ENCODE results near the gene MVB12B. TPM values are rescaled to one million over a fixed set of nuclear protein-coding genes. Genes with fewer than 3 reads are reported as not detected.

Gene MVB12B
- total and polyA plus RNA-seq, 7 donors, result 1.5 to 25.6 (median 11.6) TPM

GRCh38 chr9:126527109-126527825 is 200.6 kb downstream of the MVB12B start:
- ATAC-seq (no peak), DNase-seq (no peak)
- Histone ChIP-seq H3K27me3 (ENCODE audit: insufficient read depth in 3 of 3, low read length in 2 of 3) (peaks cover 0 to 9% (median 7%) of the 10 kb centered on the region in 3 donors), H3K27ac (no peak overlapping the region), H3K4me1 (no peaks in the 10 kb centered on the region), H3K36me3 (ENCODE audit: insufficient read depth in 1 of 2, low read depth in 1 of 2) (no peaks in the 10 kb centered on the region), H3K9me3 (no peaks in the 10 kb centered on the region), H3K4me3 (no peak overlapping the region)
- intact Hi-C loops (cut with DNase I), result no loop called here
- TF ChIP-seq, protein P1, sequence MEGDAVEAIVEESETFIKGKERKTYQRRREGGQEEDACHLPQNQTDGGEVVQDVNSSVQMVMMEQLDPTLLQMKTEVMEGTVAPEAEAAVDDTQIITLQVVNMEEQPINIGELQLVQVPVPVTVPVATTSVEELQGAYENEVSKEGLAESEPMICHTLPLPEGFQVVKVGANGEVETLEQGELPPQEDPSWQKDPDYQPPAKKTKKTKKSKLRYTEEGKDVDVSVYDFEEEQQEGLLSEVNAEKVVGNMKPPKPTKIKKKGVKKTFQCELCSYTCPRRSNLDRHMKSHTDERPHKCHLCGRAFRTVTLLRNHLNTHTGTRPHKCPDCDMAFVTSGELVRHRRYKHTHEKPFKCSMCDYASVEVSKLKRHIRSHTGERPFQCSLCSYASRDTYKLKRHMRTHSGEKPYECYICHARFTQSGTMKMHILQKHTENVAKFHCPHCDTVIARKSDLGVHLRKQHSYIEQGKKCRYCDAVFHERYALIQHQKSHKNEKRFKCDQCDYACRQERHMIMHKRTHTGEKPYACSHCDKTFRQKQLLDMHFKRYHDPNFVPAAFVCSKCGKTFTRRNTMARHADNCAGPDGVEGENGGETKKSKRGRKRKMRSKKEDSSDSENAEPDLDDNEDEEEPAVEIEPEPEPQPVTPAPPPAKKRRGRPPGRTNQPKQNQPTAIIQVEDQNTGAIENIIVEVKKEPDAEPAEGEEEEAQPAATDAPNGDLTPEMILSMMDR (IDR thresholded peaks at IDR 0.05), result no peak
- WGBS, 3 donors, result 87 to 91% (median 91%) methylated on average over 20 of the region's 20 CpGs

- no peak overlapping the region for H3K27ac ChIP-seq
- H3K36me3 ChIP-seq (ENCODE audit: insufficient read depth in 1 of 2, low read depth in 1 of 2), result no peaks in the 10 kb centered on the region
- DNase-seq (no peak), ATAC-seq (no peak)
- peaks cover 0 to 10% (median under 1%) of the 10 kb centered on the region in 3 donors for H3K27me3 ChIP-seq (ENCODE audit: insufficient read depth in 3 of 3, low read length in 2 of 3)
- no peaks in the 10 kb centered on the region for H3K4me1 ChIP-seq
- no peaks in the 10 kb centered on the region for H3K9me3 ChIP-seq
- WGBS, 3 donors, result 85 to 90% (median 87%) methylated on average over 14 of the region's 14 CpGs
- H3K4me3 ChIP-seq, result no peak overlapping the region
- intact Hi-C loops (cut with DNase I), result no loop called here
- TF ChIP-seq, protein P1 (IDR thresholded peaks at IDR 0.05), result no peak
Measured at GRCh38 chr9:126528111-126528510, 201.5 kb downstream of the MVB12B start.

GRCh38 chr9:126528915-126529314 is 202.3 kb downstream of the MVB12B start:
- H3K4me3 ChIP-seq, result no peak overlapping the region
- H3K9me3 ChIP-seq, result no peaks in the 10 kb centered on the region
- ATAC-seq (no peak), DNase-seq (no peak)
- H3K4me1 ChIP-seq, result no peaks in the 10 kb centered on the region
- TF ChIP-seq, protein P1 (IDR thresholded peaks at IDR 0.05), result no peak
- 95 to 97% (median 97%) methylated on average over 10 of the region's 10 CpGs for WGBS, 3 donors
- H3K27me3 ChIP-seq (ENCODE audit: insufficient read depth in 3 of 3, low read length in 2 of 3), result peaks cover 0 to 10% (median 0%) of the 10 kb centered on the region in 3 donors
- intact Hi-C loops (cut with DNase I), result no loop called here
- H3K36me3 ChIP-seq (ENCODE audit: insufficient read depth in 1 of 2, low read depth in 1 of 2), result no peaks in the 10 kb centered on the region
- no peak overlapping the region for H3K27ac ChIP-seq

- H3K4me1 ChIP-seq, result no peaks in the 10 kb centered on the region
- ATAC-seq, result no peak
- no peak overlapping the region for H3K4me3 ChIP-seq
- peaks cover 0 to 10% (median 7%) of the 10 kb centered on the region in 3 donors for H3K27me3 ChIP-seq (ENCODE audit: insufficient read depth in 3 of 3, low read length in 2 of 3)
- TF ChIP-seq, protein P1 (IDR thresholded peaks at IDR 0.05), result no peak
- DNase-seq, result no peak
- intact Hi-C loops (cut with DNase I), result no loop called here
- WGBS, 3 donors, result 80 to 88% (median 88%) methylated on average over 10 of the region's 10 CpGs
- no peaks in the 10 kb centered on the region for H3K36me3 ChIP-seq (ENCODE audit: insufficient read depth in 1 of 2, low read depth in 1 of 2)
- H3K9me3 ChIP-seq, result no peaks in the 10 kb centered on the region
- H3K27ac ChIP-seq, result no peak overlapping the region
Measured at GRCh38 chr9:126531035-126531571, 204.5 kb downstream of the MVB12B start.

Data from psoas muscle (tissue), 8 donors.